Activated gamma-delta T cell (primary cell): ENCODE data around the gene TBL3.

Experiments
- DNase-seq: peaks from one replicate; lab custom pipeline; 2025; lab: John Stamatoyannopoulos, UW

Gene TBL3

DNA sequence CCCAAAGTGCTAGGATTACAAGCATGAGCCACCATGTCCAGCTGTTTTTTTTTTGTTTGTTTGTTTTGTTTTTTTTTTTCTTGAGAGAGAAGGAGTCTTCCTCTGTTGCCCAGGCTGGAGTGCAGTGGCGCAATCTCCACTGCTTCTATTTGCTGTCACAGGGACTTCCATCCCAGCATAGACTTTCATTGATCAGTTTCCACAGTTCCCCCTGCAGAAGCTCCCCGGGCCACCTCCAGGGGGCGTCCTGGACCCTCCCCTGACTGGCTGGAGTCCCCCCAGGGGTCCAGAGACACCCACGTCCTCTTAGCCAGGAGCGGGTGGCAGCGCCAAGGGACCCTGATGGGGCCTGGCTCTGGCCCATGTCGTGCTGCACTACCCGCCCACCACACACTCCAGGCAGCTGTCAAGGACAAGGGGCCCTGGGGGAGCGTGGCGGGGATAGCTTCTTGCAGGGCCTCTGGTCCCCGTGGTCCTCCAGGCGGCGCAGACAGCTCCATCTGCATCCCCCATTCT lies 44.6 kb downstream of the TBL3 start:
- DNase-seq: no peak

DNA sequence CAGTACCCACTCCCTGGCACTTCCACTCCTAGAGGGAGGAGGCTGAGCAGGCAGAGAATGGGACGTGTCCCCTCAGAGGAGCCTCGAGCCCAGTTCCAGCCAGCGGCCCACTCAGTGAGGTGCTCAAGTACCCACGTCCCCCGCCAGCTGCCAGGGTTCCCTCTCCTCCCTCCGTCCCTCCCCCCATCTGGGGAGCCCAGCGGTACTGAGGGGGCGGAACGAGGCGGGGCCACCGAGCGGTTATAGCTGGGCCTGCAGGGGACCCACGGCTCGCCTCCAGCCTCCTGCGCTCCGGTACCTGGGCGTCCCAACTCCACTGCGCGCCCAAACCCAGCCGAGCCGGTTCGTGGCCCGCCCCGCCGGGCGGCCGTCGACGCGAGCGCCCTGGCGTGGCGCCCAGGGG lies 47.7 kb downstream of the TBL3 start, which contains the start of gene NPW:
Gene NPW (plus strand): TSS at position 268 of the 403 bp plus-strand sequence.
- no peak for DNase-seq

- DNase-seq: no peak
Measured at GRCh38 chr16:2019921-2020831, 48.3 kb downstream of the TBL3 start.

DNA sequence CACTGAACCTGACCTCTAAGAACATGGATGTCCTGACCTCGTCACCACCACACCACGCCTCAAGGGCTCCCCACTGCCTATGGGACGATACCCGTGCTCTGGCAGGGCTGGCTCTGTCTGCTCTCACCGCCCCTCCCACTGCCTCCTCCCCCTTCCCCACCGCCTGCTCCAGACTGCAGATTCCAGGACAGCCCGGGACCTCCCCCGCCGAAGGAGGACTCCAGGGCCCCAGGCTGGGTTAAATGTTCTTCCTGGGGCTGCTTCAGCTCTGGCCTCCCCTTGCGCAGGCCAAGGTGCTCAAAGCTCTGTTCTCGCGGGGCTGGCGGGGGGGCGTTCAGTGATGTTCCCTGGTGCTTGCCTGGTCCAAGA lies 50.9 kb downstream of the TBL3 start:
- DNase-seq: no peak

- DNase-seq: peak; percentile 93
Measured at GRCh38 chr16:2023092-2024031, 51.5 kb downstream of the TBL3 start.

- no peak for DNase-seq
Measured at GRCh38 chr16:2024032-2024420, 52.2 kb downstream of the TBL3 start.

DNA sequence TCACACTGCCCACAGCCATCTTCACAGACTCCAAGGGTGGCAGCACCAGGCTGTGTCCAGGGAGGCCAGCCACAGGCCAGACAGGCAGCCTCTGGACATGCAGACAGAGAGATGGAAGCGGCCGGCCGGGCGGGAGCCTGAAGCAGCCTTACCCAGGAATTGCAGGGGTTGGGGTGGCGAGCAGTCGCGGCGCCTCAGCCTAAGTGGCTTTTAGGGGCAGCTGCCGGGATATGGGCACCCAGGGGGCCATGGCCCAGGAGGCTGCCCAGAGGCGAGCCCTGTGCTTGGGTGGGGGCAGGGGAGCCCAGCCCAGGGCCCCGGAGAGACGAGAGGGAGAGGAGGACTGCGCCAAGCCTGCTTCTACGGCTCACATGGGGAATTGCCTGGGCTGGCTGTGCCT lies 53.4 kb downstream of the TBL3 start:
- no peak for DNase-seq

GRCh38 chr16:2025878-2026460 lies 54.1 kb downstream of the TBL3 start:
- DNase-seq: no peak

DNA sequence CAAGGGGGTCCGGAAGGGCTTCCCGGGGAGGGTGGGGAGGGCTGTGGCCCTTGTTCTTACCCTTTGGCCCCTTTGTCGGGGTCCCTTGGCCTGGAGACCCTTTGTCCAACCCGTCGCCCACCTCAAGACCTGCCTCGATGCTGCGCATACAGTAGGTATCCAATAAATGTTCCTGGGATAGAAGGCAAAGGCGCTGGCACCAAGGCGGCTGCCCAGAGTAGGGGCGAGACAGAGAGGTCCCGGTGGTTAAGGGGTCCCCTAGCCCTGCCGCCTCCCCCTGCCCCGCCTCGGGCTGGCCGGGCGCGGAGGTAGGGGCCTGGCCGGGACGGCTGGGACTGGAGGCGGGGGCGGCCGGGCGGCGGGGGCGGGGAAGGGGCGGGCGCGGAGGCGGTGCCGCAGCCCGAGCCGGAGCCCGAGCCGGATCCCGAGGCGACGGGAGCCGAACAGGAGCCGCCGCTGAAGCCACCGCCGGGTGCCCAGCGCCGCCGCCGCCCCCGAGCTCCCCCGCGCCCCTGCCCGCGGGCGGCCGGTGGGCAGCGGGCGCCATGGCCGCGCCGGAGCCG lies 54.7 kb downstream of the TBL3 start, which contains the start of gene NHERF2:
Gene NHERF2 (plus strand): TSS at position 442 of the 563 bp plus-strand sequence. CDS start 104 bp downstream, at position 546.
- no peak for DNase-seq

DNA sequence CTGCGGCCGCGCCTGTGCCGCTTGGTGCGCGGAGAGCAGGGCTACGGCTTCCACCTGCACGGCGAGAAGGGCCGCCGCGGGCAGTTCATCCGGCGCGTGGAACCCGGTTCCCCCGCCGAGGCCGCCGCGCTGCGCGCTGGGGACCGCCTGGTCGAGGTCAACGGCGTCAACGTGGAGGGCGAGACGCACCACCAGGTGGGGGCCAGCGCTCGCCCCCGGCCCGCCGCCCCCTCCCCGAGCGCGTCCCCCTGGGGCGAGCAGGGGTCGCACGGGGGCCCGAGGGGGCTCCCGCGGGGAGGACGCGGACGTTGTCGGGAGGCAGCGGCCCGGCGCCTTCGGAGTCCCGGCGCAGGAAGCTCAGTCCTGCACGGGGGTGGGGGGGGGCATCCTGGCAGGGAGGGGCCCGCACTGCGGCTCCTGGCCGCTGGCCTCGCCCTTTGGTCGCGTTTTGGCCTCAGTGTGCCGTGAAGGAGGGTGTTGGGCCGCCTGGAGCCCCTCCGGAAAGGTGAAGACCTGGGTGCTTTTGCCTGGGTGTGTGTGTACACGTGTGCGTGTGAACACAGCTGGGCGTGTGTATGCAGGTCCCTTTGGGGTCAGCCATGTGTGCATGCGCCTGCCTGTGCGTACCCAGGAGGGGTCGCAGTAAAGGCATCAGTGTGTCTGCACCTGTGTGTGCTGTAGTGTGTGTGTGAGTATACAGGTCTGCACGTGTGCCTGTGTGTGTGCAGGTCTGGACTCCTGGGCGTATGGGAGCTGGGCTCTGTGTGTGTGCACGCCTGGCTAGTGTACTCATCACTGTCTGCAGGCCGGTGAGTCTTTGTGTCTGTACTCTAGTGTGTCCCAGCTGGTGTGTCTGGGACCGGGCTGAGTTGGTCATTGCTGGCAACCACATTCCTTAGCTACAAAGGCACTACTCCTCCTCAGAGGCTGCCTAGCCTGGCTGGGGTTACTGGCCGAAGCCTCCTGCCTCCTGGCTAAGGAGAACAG lies 55.5 kb downstream of the TBL3 start:
- no peak for DNase-seq

DNA sequence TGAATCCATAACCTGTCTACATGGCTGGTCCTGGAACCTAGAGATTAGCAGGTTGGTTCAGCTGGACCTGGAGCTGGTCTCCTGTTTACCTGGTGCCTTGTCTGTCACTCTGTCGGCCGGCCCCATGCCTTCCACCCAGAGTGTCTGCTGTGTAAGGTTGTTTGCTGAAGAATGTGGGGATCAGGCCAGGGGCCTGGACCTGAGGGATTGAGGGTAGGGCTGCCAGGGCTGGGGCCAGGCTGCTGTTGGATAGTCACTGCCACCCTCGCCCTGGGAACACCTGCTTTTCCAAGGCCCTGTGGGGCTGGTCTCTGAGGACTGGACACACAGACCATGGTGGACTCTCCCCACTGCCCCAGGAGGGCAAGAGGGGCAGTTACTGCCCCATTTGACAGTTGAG lies 56.3 kb downstream of the TBL3 start:
- DNase-seq: no peak

DNA sequence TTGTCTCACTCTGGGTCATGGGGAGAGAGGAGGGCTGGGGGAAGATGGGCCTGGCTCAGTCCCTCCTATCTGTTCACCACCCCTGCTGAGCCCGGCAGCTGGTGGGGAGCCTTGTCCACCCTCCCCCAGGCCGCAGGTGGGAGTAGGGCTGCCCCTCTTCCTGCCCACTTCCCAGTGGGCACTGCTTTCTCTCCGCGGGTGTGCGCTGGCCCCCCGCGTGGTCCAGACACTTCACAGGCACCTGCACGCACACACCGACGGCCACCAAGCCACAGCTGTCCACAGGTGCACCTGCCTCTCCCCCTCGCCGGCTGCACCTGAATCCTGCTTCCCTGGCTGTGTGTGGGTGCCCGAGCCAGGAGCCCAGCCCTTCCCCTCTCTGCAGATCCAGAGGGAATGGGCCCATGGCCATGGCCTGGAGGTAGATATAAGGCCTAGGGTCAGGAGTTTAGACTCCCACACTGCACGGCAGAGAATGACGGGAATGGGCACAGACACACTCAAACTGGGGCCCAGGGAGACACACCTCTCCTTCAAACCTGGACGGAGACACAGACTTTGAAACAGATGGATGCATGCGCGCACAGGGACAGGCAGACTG lies 56.9 kb downstream of the TBL3 start:
- no peak for DNase-seq

DNA sequence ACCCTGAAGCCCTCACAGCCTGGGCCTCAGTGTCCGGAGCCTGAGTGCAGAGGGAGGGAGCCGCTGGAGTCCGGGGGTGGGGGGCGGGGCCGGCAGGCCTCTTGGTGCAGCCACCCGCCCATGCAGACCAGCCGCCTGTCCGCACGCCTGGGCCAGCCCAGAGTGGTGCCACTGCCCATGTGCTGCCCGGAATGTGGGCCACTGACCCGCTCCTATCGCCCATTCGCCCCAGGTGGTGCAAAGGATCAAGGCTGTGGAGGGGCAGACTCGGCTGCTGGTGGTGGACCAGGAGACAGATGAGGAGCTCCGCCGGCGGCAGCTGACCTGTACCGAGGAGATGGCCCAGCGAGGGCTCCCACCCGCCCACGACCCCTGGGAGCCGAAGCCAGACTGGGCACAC lies 57.5 kb downstream of the TBL3 start:
- DNase-seq: no peak

DNA sequence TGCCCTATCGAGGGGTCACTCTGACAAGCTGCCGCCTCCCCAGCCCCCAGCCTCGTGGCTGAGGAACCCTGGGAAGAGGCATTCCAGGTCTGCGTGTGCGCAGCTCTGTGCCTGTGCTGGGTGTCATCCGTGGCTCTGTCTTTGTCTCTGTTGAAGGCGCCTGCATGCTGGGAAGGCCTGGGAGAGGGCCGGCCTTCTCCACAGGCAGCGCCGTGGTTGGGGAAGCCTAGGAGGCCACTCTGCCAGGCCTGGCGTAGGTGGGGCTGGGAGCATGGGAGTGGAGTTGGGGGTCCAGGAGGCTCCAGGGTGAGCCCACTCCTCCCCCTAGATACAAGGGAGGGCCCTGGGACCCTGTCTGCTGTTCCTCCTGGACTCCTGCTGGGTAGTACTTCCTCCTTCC lies 58.2 kb downstream of the TBL3 start:
- no peak for DNase-seq

DNA sequence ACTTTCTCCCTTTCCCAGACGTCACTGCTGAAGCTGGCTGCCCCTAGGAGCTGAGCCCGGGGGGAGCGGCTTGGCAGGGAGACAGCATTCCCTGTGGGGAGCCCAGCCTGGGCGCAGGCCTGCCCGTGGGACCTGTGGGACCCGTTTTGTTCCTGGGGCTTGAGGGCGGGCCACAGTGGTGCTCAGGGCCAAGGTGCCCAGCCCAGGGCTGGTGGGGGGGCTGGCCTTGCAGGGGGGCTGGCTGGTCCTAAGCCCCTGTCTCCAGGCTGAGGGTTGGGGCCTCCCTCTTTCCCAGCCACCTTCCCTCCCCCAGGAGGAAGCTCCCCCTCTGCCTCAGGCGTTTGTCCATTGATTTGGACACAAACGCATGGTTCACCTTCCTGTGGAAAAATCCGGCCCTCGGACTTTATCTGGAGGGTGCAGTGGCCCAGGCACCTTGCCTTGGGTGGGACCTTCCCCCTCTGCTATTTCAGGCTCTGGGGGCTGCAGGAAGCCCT lies 59.3 kb downstream of the TBL3 start:
- DNase-seq: no peak
